HT-29 (cell line): ENCODE measurements around the gene PTGDR2. TPM values are rescaled to one million over a fixed set of nuclear protein-coding genes. Genes with fewer than 3 reads are reported as not detected.

Experiments
- DNase-seq: peaks from one replicate; pipeline ENCODE4 v3.0.0-alpha.2; 2015; ENCODE audit warnings: low spot score
- total RNA-seq: library from RNA; depleted of rRNA; stranded (reverse); fragments of >200 nt; shearing (Covaris generic); gene quantifications from 2 replicates; pipeline ENCODE4 v1.2.3, GENCODE V29; 2014; rRNA removed

Gene PTGDR2
- 0.41 TPM in 1 of 2 replicates, not detected in the other for total RNA-seq

- DNase-seq, result no peak
Observed at GRCh38 chr11:60855726-60856633, at the start of gene PTGDR2. Gene PTGDR2 (minus strand): TSS chr11:60855950. CDS start chr11:60853722, 2,228 bp downstream.

DNA sequence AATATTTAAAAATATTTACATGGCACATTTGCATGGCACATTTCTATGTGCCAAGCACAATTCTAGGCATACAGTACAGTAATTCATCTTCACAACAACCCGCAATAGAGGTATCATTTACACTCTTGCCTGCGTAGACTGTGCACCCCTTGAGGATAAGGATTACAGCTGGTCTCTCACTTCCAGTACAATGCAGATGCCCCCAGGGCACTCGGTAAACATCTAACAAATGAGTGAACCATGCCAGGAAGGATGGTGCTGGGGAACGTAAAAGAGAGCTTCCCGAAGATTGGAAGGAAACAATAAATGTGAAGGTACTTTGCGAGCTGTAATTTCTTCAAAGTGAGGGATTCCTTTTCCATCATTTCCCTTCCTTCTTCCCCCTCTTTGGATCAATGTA, 49.3 kb upstream of the PTGDR2 start:
- no peak for DNase-seq

DNA sequence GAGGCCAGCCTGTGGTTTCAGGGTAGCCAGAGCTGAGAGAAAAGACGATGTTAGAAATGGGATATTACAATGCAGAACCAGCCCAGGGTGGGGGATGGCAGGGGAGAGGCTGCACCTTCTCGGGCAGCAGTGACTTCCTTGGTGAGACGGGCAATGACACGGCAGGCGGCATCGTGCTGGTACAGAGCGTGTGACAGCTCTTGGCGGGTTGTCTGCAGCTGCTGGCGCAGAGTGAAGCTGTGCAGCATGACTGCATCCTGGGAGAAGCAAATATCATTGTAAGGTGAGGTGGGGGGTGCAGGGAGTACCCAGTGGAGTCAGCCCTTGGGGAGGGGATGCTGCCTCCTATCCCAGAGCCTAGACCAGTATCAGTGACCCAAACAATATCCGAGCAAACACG, 46.9 kb upstream of the PTGDR2 start:
- DNase-seq, result no peak

DNA sequence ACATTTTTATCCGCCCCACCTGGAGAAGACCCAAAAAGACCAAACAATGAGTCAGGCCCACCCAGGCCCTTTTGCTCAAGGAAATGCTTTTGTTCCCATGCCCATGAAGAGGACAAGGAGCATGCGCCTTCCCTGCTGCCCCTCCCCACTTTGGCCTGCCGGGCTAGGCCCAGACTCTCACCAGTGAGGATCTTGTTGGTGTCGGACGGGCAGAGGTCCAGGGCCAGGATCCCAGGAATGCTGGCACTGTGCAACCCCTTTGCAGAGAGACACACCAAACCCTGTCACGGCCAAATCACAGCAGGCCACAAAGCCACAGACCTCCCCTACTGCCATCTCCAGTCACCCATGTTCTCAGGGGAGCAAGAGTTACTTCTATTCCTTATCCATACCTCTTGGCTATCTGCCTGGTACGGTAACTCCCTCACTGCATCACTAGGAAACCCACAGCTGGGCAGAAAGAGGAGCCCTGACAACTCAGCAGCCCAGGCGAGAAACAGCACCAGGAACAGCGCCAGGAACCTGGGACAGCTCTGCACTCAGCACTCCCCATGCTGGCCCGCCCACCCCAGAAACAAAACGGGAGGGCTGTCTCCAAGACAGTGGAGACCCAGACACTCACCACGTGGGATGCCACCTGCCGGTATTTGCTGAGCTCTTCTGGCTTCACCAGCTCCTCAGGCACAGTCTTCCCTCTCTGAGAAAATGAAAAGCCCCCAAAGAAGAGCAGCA, 45.1 kb upstream of the PTGDR2 start:
- DNase-seq, result no peak

GRCh38 chr11:60899977-60900376, 44.2 kb upstream of the PTGDR2 start:
- DNase-seq, result no peak

DNA sequence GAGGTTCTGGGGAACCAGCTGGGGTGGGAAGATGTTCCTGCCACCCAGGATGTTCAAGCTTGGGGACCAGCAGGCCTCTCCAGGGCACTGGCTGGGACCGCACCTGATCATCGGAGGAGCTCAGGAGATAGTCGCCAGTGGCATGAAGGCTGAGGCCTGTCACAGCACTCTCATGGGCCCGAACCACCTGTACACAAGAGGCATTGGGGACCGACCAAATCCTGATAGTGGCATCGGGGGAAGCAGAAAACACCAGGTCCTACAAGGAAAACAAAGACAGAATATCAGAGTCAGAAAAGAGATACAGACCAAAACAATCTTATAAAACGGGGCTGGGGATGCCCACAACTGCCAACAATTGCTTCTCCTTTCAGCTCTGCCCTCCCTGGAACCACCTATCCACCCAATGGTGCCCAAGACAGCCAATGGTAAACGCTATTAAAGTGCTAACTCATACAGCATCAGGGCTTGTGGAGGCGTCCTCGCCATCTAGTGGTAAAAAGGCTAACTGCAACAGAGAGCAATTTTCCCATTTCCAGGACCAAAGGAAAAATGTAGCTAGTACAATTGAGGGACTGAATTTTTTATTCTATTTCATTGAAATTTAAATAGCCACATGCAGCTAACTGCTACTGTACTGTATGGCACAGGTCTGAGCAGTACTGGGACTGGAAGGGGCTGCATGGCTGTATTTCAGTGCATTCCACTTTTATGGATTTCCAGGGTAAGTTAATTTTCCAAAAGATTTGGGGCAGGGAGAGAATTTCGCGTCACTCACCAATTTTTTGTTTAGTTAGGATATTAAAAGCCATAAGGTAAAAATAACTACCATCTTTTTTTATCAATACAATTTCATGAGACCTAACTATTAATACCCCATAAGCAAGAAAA, 43.5 kb upstream of the PTGDR2 start:
- DNase-seq, result peak; percentile 86

DNA sequence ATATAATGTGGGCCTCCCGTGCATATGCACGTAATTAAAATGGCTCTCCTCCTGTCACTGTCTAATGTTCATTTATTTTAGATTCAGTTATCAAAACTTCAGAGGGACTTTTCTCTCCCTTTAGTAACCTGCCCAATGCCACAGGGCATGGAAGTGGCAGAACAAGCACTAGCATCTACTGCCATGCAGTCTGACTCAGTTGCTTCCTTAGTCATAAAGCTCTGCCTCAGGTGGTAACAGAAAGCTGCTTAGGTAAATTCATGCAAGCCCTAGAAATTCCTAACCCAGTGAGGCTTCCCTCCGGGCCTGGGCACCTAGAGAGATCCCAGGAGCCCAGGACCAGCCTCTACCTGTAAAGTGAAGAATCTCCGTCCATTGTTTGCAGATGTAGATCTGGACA, 41.7 kb upstream of the PTGDR2 start:
- DNase-seq, result no peak

DNA sequence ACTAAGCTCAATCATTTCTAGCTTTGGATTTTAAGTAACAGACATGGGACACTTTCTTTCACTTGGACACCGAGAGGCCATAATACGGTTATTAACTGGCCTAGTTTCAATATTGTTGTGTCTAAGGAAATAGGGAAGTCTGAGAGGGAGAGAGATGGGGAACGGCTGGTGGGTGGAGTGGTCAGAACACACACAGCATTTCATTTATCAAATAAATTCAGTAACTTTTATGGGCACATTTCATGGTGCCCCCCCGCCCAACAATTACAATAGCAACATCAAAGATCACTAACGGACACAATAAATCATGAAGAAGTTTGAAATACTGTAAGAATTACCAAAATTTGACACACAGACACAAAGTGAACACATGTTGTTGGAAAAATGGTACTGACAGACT, 39.9 kb upstream of the PTGDR2 start:
- no peak for DNase-seq

- DNase-seq, result no peak
Observed at GRCh38 chr11:60891103-60891741, 35.5 kb upstream of the PTGDR2 start.

GRCh38 chr11:60890696-60891095, 34.9 kb upstream of the PTGDR2 start:
- DNase-seq, result no peak

DNA sequence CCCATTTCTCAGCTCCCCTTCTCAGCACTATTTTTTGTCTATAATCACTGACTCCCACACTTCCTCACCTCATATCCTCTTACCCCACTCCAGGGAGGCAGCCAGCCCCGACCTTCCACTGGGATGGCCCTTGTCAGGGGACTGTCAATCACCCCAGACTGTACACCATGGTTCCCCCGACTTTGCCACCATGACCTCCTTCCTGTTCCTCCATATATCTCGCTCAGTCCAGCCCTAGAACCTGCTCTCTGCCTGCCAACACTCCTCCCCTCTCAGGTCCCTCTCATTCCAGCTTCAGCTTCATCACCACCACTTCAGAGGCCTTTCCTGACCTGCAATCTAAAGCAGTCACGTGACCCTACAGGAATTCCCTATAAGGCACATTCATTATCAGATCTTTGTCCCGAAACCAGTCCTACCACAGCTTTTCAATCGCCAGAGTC, 34.1 kb upstream of the PTGDR2 start:
- no peak for DNase-seq

DNA sequence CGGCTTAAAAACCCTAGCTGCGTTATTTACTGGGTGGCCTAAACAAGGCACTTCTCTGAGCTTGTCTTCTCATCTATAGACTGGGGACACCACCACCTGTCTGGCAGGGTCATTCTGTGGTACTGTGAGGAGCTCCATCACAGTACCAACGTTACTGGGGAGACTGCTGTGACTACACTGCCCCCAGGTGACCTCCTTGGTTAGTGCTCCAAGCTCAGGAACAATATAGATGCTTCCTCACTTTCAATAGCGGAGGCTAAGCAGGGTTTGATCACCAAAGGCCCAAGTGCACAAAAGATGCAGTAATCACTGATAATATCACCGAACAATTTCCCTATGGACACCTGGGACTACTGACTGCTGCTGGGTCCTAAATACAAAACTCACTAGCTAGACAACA, 31.8 kb upstream of the PTGDR2 start:
- peak; percentile 89 for DNase-seq

DNA sequence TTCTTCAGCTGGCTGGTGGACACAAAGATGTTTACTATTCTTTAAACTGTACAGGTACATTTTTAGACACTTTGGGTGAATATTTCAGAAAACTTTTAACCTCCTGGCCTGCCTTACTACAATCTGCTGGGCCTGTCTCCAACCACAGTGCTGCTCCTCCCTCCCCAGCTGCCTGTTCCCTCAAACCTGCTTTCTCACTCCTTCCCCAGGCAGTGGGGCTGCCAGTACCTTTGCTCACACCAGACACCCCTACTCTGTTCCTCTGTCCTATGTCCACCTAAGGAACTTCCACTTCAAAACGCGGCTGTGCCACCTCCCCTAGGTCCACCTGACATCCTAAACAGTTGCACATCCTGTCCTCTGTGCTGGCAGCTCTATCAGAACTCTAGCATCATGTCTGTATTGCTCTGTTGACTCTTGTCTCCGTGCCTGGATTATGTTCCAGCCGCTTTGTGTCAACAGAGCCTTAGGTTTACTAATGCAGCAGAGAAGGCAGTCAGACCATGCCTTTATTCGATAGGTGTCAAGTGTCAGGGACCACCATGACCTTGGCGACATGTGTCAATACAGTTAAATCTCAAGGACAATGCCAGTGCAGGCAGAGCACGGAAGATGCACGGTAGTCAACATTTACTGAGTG, 25.0 kb upstream of the PTGDR2 start:
- DNase-seq, result no peak

- DNase-seq, result no peak
Observed at GRCh38 chr11:60879971-60880588, 24.3 kb upstream of the PTGDR2 start.

- DNase-seq, result no peak
Observed at GRCh38 chr11:60879104-60879503, 23.4 kb upstream of the PTGDR2 start.

DNA sequence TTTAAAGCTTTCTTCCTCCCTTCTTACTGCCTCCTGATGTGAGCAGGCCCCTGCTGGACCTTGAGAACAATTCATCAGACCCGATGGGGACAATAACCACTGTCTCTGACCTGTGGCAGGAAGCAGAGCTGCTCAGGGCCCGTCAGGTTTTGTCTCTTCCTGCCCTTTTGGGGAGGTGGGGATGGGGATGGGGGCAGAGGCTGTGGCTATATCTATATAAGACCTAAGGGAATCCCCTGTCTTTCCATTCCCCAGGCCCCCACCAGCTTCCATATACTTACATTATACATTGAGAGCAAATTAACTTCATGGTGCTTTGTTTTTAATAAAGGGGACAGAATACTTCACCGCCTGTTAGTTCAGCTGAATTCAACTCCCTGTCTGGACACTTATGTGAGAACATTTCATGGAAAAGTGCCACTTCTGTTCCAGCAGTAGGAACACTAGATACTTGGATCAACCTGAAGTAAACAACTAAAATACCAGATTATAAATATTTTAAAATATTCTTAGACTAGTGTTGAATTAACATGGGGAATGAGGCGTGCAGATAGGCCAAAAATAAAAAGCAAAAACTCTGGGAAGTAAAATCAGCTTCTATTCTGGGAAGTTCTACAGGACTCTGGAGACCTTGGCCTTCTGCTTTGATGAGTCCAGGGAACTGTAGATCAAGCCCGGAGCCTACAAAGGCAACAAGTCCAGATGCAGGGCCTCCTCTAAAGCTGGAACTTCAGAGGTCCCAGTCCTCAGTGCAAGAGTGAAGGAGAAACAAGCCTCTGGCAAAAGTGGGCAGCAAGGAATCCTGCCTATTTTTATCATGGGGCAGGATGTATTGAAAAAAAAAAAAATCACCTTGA, 22.7 kb upstream of the PTGDR2 start:
- no peak for DNase-seq

DNA sequence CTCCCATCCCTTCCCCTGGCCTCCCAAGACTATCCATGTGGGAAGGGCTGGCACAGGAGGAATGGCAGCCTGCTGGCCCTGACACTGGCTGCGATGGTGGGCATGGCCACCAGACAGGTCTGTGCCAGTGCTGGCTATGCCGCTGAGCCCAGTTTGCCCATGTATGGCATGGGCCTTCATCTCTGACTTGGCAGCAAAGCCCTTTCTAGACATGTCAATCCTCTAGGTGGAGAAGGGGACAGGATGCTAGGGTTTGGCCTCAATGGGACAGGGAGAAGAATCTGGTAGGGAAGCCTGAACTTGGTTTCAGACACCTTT, 20.4 kb upstream of the PTGDR2 start:
- DNase-seq, result no peak

- DNase-seq, result no peak
Observed at GRCh38 chr11:60875366-60876167, 19.8 kb upstream of the PTGDR2 start.
